ENCODE measurements around the gene CES1. TPM values are rescaled to one million over a fixed set of nuclear protein-coding genes. Genes with fewer than 3 reads are reported as not detected.
"Not testable (repeated sequence)": the region's sequence is repeated elsewhere in the genome, so short reads cannot be mapped to it uniquely, and the experiment has no call there.

The CES1 gene
- total RNA-seq, 4 donors from 2014 or later = 1.3 to 31.7 (median 14.5) TPM

- H3K27ac ChIP-seq = no peak overlapping the region
- intact Hi-C loops (cut with DNase I; ENCODE audit: low total_unique reads) = no loop called here
- no peak for DNase-seq
- H3K9me3 ChIP-seq = no peaks in the 10 kb centered on the region
- TF ChIP-seq CTCF (IDR thresholded peaks at IDR 0.05) (no peak), POLR2A (IDR thresholded peaks at IDR 0.05) (no peak)
- H3K27me3 ChIP-seq = no peaks in the 10 kb centered on the region
- no peak overlapping the region for H3K4me3 ChIP-seq
- H3K4me1 ChIP-seq = no peaks in the 10 kb centered on the region
- no peaks in the 10 kb centered on the region for H3K36me3 ChIP-seq
Measured at GRCh38 chr16:55760310-55761001, 72.4 kb downstream of the CES1 start.

GRCh38 chr16:55759965-55760309 lies 73.0 kb downstream of the CES1 start:
- H3K9me3 ChIP-seq; H3K36me3 ChIP-seq; intact Hi-C loops (cut with DNase I; ENCODE audit: low total_unique reads); H3K27ac ChIP-seq; H3K27me3 ChIP-seq; H3K4me1 ChIP-seq; H3K4me3 ChIP-seq; DNase-seq: not testable (repeated sequence)

DNA sequence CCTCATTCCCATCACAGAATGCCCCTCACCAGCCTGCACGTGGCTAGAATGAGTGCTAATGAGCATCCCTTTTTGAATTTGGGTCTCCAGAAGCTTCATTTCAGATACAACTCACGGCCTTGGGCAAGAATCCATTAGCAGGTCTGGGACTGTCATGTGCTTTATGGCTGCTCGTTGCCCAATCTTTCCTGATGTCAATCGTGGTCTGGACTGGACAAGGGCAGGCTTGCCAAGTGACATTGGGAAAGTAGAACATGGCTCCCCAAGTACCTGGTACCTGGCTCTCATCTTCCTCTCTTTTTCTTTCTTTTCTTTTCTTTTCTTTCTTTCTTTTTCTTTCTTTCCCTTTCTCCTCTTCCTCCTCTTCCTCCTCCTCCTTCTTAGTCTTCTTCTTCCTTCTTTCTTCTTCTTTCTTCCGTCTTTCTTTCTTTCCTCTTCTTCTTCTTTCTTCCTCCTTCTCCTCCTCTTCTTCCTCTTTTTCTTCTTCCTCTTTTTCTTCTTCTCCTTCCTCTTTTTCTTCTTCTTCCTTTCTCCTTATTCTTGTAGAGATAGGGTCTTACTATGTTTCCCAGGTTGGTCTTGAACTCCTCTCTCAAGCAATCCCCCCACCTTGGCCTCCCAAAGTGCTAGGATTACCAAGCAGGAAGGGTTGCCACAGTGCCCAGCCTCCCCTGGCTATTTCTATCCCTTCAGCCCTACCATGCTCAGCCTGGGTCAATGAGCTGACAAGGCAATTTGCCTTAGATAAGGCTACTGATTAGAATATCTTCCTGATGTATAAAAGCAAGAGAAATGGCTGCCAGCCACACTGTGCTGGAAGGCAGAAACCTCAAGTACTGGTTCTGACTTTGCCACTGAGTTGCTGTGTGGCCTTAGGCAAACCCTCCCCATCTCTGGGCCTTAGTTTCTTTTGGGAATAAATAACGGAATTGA lies 75.0 kb downstream of the CES1 start:
- H3K9me3 ChIP-seq; H3K4me1 ChIP-seq; DNase-seq; intact Hi-C loops (cut with DNase I; ENCODE audit: low total_unique reads); H3K27ac ChIP-seq; H3K4me3 ChIP-seq; H3K36me3 ChIP-seq; H3K27me3 ChIP-seq: not testable (repeated sequence)

DNA sequence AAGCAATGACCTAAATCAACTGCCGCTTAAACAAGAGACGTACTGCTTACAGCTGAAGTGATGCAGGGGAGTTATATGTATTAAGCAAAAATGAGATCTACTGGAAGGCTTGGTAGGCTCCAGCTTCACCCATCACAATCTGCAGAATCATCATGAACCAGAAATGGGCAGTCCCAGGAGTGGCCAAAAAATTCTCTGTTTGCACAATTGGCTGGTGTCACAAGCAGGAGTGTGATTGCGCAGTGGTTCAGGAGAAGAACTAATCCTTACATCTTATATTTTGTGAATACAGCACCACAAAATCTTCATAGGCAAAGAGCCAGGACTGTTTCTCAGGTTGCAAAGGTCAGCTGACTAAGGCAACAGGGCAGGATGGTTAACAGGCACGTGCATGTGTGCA lies 75.9 kb downstream of the CES1 start:
- Histone ChIP-seq H3K4me3 (no peak overlapping the region), H3K9me3 (no peaks in the 10 kb centered on the region), H3K4me1 (no peaks in the 10 kb centered on the region), H3K36me3 (no peaks in the 10 kb centered on the region), H3K27ac (no peak overlapping the region), H3K27me3 (no peaks in the 10 kb centered on the region)
- intact Hi-C loops (cut with DNase I; ENCODE audit: low total_unique reads) = no loop called here
- TF ChIP-seq POLR2A (IDR thresholded peaks at IDR 0.05) (no peak), CTCF (IDR thresholded peaks at IDR 0.05) (no peak)
- no peak for DNase-seq

GRCh38 chr16:55754056-55754455 lies 78.8 kb downstream of the CES1 start:
- no peak overlapping the region for H3K27ac ChIP-seq

GRCh38 chr16:55753145-55753631 lies 79.7 kb downstream of the CES1 start:
- H3K36me3 ChIP-seq; H3K27ac ChIP-seq; H3K27me3 ChIP-seq; intact Hi-C loops (cut with DNase I; ENCODE audit: low total_unique reads); DNase-seq; H3K4me1 ChIP-seq; H3K9me3 ChIP-seq; H3K4me3 ChIP-seq: not testable (repeated sequence)

More at GRCh38 chr16:55754056-55754455, 78.8 kb downstream of the CES1 start:
- DNase-seq = no peak
- H3K4me3 ChIP-seq = no peak overlapping the region
- TF ChIP-seq CTCF (IDR thresholded peaks at IDR 0.05) = no peak
- TF ChIP-seq POLR2A (IDR thresholded peaks at IDR 0.05) = no peak
- H3K27me3 ChIP-seq = no peaks in the 10 kb centered on the region
- H3K36me3 ChIP-seq = no peaks in the 10 kb centered on the region
- no peaks in the 10 kb centered on the region for H3K9me3 ChIP-seq
- intact Hi-C loops (cut with DNase I; ENCODE audit: low total_unique reads) = no loop called here
- no peaks in the 10 kb centered on the region for H3K4me1 ChIP-seq

Other genes starting within 250 kb of the CES1 start
- 1 to 10 TPM in 2 of 4 donors, under 1 TPM in 1, not detected in 1; 0.51 to 2.1 (median 1.0) TPM for gene SLC6A2, start 177.1 kb downstream of the CES1 start, total RNA-seq
- not detected for gene CES5A, start 42.3 kb upstream of the CES1 start, total RNA-seq

Data from uterus (tissue), 4 donors.